Measurements from ENCODE around the gene EIF1.
A peak's percentile ranks its signal among the peaks of the same experiment; 100 is the strongest.

The EIF1 gene

DNA sequence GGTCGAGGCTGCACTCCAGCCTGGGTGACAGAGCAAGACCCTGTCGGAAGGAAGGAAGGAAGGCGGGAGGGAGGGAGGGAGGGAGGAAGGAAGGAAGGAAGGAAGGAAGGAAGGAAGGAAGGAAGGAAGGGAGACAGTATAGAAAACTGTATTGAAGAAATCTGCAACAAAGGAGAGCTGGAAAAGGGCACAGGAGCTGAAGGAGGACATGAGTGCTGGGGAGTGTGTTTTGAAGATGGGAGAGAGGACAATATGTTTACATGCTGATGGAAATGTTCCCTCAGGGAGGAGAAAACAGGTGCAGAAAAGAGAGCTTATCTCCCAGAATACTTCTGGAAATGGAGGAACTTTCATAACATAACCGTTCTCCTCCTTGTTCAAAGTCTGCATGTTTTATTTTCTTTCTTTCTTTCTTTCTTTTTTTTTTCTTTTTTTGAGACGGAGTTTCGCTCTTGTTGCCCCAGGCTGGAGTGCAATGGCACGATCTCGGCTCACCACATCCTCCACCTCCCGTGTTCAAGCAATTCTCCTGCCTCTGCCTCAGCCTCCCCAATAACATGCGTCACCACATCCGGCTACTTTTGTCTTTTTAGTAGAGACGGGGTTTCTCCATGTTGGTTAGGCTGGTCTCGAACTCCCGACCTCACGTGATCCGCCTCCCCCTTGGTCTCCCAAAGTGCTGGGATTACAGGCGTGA lies 48.4 kb downstream of the EIF1 start:
- DNase-seq (ENCODE audit: low spot score) = no peak

DNA sequence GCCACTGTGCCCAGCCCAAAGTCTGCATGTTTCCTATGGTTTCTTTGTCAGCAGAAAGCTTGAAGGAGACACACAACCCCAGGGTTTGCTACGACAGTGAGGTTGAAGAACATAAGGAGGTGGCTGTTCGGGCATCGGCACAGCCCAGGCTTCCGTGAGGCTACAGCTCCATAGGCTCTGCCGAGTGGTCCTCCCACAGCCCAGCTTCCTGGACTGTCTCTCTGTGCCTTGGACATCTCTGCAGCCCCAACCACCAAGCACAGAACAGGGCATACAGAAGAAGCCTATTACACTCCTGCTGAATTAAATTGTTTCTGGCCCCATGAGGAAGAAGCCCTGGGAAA lies 49.0 kb downstream of the EIF1 start:
- no peak for DNase-seq (ENCODE audit: low spot score)

DNA sequence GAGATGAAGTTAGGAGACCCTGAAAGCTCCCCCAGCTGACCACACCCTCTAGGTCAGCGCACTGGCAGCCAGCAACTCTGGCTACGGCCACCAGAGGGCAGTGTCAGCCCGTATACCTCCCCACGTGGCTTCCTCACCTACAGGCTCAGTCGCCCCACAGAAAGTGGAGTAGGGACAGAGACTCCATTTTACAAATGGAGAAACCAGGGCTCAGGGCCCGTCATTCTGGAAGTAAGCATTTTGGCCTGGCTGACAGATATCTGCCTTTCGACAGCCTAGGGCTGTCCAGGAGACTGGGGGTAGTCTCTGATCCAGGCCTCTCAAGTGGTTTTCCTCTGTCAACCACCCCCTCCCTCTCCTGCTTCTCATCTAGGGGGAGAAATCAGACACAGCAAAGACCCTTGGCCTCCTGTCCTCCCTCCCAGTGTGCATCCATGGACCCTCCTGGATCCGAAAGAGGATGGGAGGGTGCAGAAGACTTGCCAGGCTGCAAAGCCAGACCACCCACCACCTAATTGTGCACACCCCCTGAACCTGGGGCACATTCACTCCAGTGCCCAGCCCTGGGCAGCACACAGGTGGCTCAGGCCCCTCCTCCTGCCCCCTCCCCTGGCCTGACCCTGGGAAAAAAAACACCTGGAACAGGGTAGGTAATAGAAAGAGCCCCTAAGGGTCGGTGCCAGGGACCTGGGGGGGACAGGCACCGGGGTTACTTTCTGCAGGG lies 49.6 kb downstream of the EIF1 start:
- peak; percentile 69 for DNase-seq (ENCODE audit: low spot score)

DNA sequence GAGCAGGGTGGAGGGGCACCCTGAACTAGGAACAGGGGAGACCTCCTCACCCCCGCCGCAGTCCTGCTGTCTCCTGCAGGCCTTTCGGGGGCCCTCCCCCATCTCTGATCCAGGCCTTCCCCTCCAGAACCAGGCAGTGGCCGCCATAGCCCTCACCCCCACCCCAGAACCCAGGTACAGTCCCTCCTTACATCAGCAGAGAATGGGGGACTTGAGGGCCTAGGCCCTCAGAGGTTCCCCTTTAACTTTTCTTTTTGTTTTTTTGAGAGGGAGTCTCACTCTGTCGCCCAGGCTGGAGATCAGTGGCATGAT lies 50.1 kb downstream of the EIF1 start:
- DNase-seq (ENCODE audit: low spot score) = no peak

DNA sequence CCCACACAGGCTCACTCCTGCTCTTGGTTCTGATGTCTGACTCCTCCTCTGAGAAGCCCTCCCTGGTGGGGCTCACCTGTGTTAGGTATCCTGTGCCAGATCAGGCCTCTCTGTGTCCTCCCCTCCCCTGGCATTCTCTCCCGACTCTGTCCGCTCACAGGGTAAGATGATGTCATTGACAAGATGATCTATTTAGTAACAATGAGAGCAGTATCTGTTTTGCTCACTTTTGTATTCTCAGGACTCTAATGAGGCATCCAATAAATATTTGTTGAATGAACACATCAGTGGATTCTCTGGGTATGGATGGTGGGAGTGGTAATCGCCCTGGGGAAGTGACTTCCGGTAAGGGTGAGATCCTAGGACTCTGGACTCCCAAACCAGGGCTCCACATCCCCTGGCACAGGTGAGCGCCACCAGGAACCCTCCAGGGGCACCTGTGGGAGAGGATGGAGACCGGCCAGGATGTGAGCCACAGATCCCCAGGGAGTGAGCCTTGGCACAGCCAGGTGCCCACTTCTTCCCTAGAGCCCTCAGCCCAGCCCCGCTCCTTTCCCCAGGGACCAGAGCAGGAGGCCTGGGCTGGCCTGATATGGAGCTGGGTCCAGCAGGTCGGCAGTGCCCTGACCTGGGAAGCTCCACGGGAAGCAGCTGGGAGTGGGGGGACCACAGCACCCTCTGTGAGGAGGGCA lies 51.1 kb downstream of the EIF1 start:
- DNase-seq (ENCODE audit: low spot score) = no peak

DNA sequence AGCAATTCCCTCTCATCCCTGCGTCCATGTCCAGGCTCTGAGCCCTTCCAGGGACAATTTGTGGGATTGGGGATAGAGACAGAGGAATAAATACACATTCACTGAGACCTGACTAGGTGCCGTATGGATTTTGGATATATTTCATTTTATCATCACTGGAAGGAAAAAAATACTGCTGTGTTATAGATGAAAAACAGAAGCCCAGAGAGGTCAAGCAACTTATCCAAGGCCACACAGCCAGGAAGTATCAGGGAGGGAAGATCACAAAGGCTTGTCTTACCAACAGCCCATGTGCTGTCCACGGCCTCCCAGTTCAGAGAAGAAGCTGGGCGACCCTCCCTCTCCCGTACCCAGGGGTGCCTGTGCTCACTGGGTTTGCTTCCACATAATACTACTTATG lies 51.8 kb downstream of the EIF1 start:
- DNase-seq (ENCODE audit: low spot score) = no peak

DNA sequence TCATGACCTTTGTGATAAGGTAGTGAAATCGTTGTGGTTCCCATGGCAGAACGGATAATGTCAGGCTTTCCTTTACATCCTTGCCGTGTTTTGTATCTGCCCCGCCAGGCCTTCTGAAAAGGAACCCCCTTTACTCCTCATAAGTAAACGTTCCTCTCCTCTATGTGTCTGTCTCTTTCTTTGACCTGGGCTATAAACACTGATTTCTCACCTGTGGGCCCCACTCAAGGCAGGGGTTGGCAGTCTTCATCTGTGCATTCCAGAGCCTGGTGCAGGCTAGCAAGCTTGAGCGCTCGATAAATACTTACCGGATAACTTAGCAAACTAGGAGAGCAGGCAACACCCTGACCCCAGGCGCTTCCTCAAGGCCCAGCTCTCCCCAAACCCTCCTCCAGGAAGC lies 53.0 kb downstream of the EIF1 start:
- DNase-seq (ENCODE audit: low spot score) = no peak

All from globus pallidus (tissue), 1 donor.